ENCODE data around the gene GLRX. TPM values are rescaled to one million over a fixed set of nuclear protein-coding genes. Genes with fewer than 3 reads are reported as not detected.

Gene GLRX
- total RNA-seq, 2 experiments from 2014 or later = 52.9 to 80.5 TPM

- CTCF ChIA-PET (ENCODE audit: unreplicated experiment) = no interaction called here
- intact Hi-C loops (cut with micrococcal nuclease; ENCODE audit: unreplicated experiment) = no loop called here
Measured at GRCh38 chr5:95866435-95867040, 44.0 kb upstream of the GLRX start.

GRCh38 chr5:95864944-95865504 is 42.5 kb upstream of the GLRX start:
- intact Hi-C loops (cut with micrococcal nuclease; ENCODE audit: unreplicated experiment) = no loop called here
- POLR2A ChIA-PET = interaction anchor here (0.6 to 0.7 kb wide), 2 partner anchors 26 to 940 kb away, joined by 3 read pairs; no protein-coding TSS in a partner anchor
- H3K4me1 ChIP-seq (ENCODE audit: insufficient read depth, low read length, poor library complexity, severe bottlenecking) = peaks cover 17% of the 10 kb centered on the region

More at GRCh38 chr5:95866435-95867040, 44.0 kb upstream of the GLRX start:
- no peak overlapping the region for H3K27ac ChIP-seq (ENCODE audit: low read depth, low read length, poor library complexity, severe bottlenecking)
- no peaks in the 10 kb centered on the region for H3K36me3 ChIP-seq (ENCODE audit: insufficient read depth, low read length)
- no peaks in the 10 kb centered on the region for H4K20me1 ChIP-seq (ENCODE audit: insufficient read depth, low read length)
- DNase-seq (ENCODE audit: low spot score) = no peak
- H3K9me3 ChIP-seq (ENCODE audit: low read length) = no peaks in the 10 kb centered on the region
- no peaks in the 10 kb centered on the region for H3K79me2 ChIP-seq (ENCODE audit: insufficient read depth, low read depth, low read length)
- H3K4me2 ChIP-seq (ENCODE audit: low read length) = no peak overlapping the region
- POLR2A ChIA-PET = interaction anchor here (0.7 kb wide), 1 partner anchor 82 kb away, joined by 3 read pairs; no protein-coding TSS in a partner anchor
- H3K4me1 ChIP-seq (ENCODE audit: insufficient read depth, low read length, poor library complexity, severe bottlenecking) = peaks cover 19% of the 10 kb centered on the region
- BruUV-seq (replicated peaks) = no TSS peak
- no peak overlapping the region for H2AFZ ChIP-seq (ENCODE audit: low read length)
- H3K4me3 ChIP-seq (ENCODE audit: low read depth, low read length, poor library complexity, severe bottlenecking) = no peak overlapping the region
- TF ChIP-seq CTCF (conservative IDR thresholded peaks at IDR 0.05; ENCODE audit: low read length) (no peak), EZH2phosphoT487 (IDR thresholded peaks at IDR 0.05; ENCODE audit: borderline replicate concordance, low read depth, low read length) (no peak)
- H3K9me2 ChIP-seq (ENCODE audit: insufficient read depth, low read length) = no peaks in the 10 kb centered on the region

More at GRCh38 chr5:95864944-95865504, 42.5 kb upstream of the GLRX start:
- H2AFZ ChIP-seq (ENCODE audit: low read length) = no peak overlapping the region
- no peak overlapping the region for H3K4me3 ChIP-seq (ENCODE audit: low read depth, low read length, poor library complexity, severe bottlenecking)
- TF ChIP-seq CTCF (conservative IDR thresholded peaks at IDR 0.05; ENCODE audit: low read length) (no peak), EZH2phosphoT487 (IDR thresholded peaks at IDR 0.05; ENCODE audit: borderline replicate concordance, low read depth, low read length) (no peak)
- no peaks in the 10 kb centered on the region for H4K20me1 ChIP-seq (ENCODE audit: insufficient read depth, low read length)
- BruUV-seq (replicated peaks) = no TSS peak
- no peaks in the 10 kb centered on the region for H3K9me2 ChIP-seq (ENCODE audit: insufficient read depth, low read length)
- H3K9me3 ChIP-seq (ENCODE audit: low read length) = no peaks in the 10 kb centered on the region
- no peaks in the 10 kb centered on the region for H3K79me2 ChIP-seq (ENCODE audit: insufficient read depth, low read depth, low read length)
- no peak overlapping the region for H3K27ac ChIP-seq (ENCODE audit: low read depth, low read length, poor library complexity, severe bottlenecking)
- no peak for DNase-seq (ENCODE audit: low spot score)
- no peaks in the 10 kb centered on the region for H3K36me3 ChIP-seq (ENCODE audit: insufficient read depth, low read length)
- CTCF ChIA-PET (ENCODE audit: unreplicated experiment) = no interaction called here
- no peak overlapping the region for H3K4me2 ChIP-seq (ENCODE audit: low read length)
